ENCODE measurements around the gene CHSY3. TPM values are rescaled to one million over a fixed set of nuclear protein-coding genes. Genes with fewer than 3 reads are reported as not detected.

Gene CHSY3
- polyA plus RNA-seq, 3 donors, result 4.6 to 5.4 (median 5.3) TPM

DNA sequence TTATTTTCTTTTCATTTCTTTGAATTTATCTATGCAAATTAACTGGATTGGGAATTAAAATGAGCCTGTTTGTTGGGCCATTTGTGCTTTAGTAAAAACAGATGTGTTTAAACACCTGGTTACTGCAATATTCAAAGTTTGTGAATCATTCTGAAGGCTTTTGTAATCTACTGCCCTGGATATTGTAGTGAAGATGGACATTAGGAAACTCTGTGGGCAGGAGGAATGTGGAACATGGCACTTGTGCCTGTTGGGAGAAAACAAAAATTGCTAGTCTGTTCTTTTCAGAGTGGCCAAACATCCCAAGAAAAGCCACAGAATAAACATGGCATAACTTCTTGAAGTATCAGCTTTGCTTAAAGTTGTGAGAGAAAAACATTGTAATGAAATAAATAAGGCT lies 40.8 kb downstream of the CHSY3 start:
- DNase-seq (ENCODE audit: low read depth in 3 of 3, low spot score in 2 of 3), result no peak

DNA sequence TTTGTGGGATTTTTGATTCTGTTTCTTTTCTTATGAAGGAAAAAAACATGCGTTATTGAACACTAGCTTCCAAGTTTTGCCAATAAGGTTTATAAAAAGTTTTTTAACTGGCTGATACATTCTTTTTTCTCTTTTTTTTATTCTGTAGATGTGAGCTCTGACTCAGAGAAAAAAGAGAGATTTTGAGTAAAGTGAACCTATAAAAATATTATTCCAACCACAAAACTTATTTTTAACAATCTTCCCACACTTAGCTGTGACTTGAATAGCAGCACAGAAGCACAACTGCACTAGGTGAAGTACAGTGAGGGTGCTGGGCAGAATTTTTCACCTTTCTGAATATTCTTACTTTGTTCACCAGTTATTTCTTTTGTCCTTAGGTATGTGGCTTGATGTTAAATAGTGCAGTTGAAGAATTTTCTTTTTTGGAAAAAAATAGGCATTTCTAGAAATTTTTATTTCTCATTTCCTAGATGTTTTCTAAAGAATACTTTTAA lies 41.6 kb downstream of the CHSY3 start:
- no peak for DNase-seq (ENCODE audit: low read depth in 3 of 3, low spot score in 2 of 3)

DNA sequence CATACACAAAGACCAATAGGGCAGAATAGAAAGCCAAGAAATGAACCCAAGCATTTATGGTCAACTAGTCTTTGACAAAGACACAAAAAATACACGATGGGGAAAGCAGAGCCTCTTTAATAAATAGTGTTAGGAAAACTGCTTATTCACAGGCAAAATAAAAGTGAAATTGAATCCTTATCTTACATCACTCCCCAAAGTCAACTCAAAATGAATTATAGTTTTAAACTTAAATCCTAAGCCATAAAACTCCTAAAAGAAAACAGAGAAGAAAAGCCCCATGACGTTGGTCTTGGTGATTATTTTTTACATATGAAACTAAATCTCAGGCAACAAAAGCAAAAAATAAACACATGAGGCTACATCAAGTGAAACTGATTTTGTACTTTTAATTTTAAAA lies 46.8 kb downstream of the CHSY3 start:
- no peak for DNase-seq (ENCODE audit: low read depth in 3 of 3, low spot score in 2 of 3)

DNA sequence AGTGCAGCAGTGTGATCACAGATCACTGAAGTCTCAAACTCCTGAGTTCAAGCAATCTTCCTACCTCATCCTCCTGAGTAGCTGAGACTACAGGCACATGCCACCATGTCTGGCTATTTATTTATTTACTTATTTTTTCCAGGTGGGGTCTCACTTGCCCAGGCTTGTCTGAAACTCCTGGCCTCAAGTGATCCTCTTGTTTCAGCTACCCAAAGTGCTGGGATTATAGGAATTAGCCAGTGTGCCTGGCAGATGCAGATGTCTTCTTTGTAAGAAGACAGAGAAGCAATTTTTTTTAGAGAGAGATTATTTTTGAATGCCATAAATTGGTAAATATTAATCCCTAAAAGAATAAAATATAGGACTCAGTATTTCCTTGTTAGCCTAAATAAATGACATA lies 54.3 kb downstream of the CHSY3 start:
- DNase-seq (ENCODE audit: low read depth in 3 of 3, low spot score in 2 of 3), result no peak

DNA sequence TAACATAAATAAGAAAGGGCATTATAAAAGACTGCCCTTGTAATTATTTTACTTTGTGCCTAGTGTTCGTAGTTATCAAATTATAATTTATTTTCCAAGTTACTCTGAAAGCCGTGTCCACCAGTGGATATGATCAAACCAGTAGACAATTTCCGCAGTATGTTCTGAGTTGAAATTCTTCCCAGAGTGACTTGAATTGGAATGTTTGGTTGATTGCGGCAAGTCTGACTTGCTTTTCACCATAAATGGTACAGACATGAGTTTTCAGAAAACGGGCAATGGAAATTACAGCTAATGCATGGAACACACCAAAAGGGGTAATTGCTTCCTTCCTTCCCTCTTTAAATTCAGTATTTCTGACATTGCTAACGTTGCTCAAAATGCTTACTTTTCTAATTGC lies 56.6 kb downstream of the CHSY3 start:
- no peak for DNase-seq (ENCODE audit: low read depth in 3 of 3, low spot score in 2 of 3)

DNA sequence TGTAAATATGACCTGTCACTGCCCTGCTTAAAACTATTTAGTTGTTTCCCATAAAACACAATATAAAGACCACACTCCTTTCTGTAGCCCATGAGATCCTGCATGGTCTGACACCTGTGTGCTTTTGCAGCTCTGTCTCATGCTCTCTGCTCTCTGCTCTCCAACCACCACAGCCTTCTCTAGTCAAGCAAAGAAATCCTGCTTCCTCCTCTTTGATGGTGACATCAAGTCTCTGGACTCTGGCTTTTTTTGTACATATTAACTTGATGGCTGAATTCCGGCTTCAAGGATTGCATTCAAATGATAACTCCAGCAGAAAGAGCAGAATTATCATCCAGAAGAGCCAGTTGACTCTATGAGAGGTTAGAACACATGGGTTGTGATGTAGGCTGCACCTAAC lies 58.2 kb downstream of the CHSY3 start:
- no peak for DNase-seq (ENCODE audit: low read depth in 3 of 3, low spot score in 2 of 3)

DNA sequence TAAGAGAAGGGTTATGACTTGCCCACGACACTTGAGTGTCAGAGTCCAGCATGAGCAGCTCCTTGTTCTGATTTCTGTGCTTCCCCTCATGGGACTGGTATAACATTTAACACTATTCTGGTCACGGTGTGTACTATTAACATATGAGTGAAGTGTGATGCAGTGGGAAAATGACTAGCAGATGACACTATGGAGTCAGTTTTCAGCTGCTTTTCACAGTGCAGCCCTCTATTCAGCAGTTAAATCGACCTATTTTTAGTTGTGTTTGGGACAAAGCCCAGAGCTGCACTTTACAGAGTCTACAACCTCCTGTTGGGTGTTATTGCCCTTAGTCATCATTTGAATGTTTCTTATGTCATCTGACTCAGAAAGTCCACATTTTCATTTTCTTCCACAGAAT lies 59.1 kb downstream of the CHSY3 start:
- no peak for DNase-seq (ENCODE audit: low read depth in 3 of 3, low spot score in 2 of 3)

DNA sequence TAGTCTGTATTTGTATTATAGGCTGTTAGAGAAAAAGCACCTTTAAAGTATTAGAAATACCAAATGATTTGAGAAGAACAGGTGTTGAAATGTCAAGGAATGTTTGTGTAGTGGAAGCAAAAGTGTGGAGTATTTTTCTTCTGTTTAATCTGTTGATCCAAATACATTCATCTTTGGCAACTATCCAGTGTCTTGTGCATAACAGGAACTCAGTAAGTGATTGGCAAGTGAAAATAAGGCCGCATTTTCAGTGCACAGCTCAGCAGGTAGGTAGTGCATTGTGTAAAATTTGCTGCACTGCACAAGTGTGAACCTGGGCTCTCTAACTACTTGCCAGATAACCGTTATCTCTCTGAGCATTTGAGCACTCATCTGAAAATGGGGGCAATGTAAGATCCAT lies 61.8 kb downstream of the CHSY3 start:
- DNase-seq (ENCODE audit: low read depth in 3 of 3, low spot score in 2 of 3), result no peak

DNA sequence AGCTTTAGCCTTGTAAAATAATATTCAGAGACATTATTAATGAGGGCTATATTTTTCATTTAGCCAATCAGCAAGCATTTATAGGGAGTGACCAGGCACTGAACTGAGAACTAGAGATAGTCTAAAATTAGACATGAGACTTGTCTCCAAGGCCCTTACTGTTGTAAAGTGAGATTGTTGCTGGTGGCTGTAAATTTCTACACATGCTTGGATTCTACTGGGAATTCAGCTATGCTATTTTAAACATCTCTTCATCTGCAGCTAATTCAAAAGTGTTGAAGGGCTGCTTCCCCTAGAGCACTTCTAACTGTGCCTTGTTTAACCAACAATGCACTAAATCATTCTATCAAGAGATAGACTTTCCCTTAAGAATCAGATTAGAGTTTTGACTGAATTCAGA lies 67.4 kb downstream of the CHSY3 start:
- DNase-seq (ENCODE audit: low read depth in 3 of 3, low spot score in 2 of 3), result no peak

DNA sequence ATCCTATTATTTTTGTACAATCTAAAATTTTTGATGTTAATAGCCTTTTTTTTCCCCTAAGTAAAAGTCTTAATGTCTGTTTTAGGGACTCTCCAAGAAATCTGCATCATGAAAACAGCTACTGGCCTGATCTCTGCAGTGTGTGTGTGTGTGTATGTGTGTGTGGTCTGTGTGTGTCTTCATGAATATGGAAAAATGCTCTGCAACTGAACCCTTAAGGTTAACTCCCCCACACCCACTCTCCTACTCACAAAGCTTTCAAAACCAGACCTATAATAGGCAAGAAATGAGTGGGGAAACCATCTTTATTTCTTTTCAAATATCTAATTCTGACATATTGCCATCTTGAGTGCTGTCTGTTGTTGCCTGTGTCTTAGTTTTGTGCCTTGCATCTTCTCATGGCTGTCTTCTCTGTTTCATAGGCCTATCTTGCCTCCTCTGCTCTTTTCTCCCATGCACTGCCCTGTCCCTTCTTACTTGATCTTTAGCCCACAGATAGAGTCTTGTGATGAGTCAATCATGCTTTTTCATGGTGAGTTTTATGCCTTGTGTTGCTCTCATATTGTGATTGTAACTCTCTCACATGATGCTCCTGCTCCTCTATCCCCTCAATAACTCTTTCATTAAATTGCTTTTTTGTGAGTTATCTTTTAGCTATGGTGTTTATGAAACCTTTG lies 68.3 kb downstream of the CHSY3 start:
- no peak for DNase-seq (ENCODE audit: low read depth in 3 of 3, low spot score in 2 of 3)

DNA sequence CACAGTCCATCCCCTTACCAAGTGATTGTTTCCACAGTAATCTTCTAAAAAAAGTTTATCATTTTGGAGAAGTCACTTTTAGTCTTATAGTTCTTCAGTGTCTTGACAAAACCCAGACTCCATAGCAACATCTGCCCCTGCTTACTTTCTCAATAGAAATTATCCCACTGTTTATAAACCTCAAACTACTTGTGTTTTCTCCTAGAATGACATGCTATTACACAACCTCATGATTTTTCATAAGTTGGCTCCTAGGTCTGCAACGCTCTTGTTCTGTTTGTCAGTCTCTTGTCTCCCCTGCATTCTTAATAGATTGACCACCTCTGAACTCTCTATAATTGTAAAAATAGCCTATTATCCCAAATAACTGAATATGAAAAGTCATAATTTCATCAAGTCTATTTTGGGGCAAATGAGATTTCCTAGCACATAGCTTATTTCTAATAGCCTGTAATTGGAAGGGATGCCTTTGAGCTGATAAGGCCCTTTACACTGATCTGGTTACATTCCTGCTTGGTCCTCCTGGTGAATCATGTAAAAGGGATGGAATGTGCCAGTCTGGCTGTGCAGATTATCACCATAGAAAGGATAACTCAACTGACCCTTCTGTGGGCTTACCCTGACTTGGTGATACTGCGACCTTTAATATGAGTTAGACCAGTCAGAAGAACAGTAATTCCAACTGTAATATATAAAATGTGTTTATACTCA lies 69.6 kb downstream of the CHSY3 start:
- no peak for DNase-seq (ENCODE audit: low read depth in 3 of 3, low spot score in 2 of 3)

DNA sequence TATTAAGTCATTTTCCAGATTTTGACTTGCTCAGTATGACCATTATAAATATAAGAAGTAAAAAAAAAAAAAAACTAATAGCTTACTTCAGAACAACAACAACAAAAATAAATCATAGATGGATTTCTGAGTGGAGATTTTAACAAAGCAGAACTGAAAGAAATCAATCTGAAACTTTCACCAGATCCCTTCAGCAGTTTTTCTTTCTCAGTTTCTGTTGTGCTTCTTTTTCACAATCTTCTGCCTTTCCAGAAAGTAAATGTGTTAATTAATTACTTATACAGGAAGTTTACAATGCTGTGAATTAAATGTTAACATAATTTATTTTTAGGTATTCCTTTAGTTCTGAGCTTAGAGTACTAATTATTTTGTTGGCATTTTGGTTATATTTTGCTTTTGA lies 73.5 kb downstream of the CHSY3 start:
- no peak for DNase-seq (ENCODE audit: low read depth in 3 of 3, low spot score in 2 of 3)

DNA sequence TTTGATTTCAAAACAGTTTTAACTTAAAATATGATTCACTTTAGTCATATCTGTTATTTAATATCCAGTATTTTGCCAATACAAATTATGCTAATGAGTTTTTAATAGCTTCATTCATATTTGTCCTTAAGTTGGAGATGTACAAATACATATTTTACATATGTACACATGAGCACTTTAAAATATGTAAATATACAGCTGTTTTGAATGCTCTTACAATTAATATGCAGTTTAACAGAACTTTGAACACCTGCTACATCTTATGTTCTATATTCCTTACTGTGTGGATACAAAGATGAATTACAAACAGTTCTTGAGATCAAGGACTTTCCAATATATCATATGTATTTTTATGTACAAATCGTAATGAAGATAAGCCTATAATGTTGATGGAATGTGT lies 74.0 kb downstream of the CHSY3 start:
- no peak for DNase-seq (ENCODE audit: low read depth in 3 of 3, low spot score in 2 of 3)

DNA sequence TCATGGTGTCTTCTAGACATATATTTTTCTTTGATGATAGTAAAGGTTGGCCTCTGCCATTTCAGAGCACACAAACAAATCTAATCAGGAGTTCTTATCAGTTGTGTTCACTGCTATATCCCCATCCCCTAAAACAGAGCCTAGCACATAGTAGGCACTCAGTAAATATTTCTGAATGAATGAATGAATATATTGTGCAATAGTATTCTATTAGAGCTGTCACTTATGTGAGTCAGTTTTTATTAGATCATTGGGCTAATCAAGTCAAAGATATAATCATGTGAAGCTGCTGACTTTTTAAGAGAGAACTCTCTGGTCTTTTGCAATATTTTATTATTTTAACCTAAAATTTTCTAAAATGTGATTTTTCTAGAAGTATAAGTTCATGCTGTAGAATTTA lies 84.2 kb downstream of the CHSY3 start:
- DNase-seq (ENCODE audit: low read depth in 3 of 3, low spot score in 2 of 3), result no peak

DNA sequence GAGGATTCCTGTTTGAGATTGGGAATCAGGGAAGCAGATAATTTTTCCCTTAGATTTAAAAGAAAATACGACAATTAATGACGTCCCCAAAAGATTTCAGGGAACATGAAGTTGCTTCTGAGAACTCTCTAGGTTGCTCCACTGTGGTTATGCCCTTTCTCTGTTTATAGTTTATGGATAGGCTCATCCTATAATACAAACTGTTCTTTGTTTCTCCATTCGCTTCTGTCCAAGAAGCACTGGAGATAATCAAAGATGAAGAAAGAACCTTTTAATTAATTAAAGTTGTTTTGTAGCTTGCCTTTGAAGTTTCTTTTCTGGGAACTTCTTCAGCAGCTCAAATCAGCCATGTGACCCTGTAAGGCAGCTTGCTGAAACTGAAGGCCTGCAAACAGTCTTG lies 87.5 kb downstream of the CHSY3 start:
- DNase-seq (ENCODE audit: low read depth in 3 of 3, low spot score in 2 of 3), result no peak

DNA sequence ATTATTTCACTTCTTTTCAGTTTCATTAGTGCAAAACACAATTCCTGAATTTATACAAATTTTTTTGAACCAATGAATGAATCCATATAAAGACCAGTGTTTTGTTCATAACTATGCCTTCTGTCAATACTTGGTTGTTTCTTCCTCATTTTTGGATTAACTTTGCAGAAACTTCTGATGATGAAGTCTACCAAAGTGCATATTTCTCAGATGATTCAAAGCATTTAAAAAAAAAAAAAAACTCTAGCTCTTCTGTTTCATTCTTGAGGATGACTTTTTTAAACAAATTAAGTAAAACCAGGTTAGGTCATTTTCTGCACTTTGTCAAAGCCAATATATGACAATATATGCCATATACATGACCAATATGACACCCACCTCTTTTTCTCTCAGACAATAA lies 92.6 kb downstream of the CHSY3 start:
- no peak for DNase-seq (ENCODE audit: low read depth in 3 of 3, low spot score in 2 of 3)

DNA sequence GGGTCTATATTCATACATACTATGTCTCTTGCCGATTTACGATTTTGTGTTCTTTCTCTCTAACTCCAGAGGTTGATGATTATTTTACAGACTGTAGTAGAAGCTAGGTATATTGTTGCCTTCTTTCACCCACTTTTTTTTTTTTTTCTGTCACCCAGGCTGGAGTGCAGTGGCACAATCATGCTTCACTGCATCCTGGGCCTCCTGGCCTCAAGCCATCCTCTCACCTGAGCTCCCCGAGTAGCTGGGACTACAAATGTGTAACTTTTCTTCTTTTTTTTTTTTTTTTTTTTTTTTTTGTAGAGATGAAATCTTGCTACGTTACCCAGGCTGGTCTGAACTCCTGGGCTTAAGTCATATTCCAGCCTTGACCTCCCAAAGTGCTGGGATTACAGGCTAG lies 96.2 kb downstream of the CHSY3 start:
- peak in 1 of 3 donors; percentile 4 for DNase-seq (ENCODE audit: low read depth in 3 of 3, low spot score in 2 of 3)

DNA sequence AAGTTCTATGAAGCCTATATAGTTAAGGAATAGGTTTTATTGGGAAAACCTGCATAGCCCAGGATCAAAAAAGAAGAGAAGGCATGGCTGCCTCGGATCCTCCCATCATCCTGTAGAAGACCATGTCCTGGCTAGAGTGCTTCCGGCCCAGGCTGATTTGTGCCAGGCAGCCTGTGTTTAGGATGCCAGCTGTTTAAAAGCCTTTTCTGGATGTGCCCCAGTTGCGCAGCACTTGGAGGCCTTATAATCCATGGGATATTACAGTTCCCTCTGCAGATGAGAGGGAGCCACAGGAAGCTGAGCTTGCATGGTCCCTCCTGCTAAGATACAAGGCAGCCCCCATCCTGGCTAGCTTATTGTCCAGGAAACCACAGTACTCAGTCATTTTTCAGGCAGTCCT lies 97.9 kb downstream of the CHSY3 start:
- no peak for DNase-seq (ENCODE audit: low read depth in 3 of 3, low spot score in 2 of 3)

DNA sequence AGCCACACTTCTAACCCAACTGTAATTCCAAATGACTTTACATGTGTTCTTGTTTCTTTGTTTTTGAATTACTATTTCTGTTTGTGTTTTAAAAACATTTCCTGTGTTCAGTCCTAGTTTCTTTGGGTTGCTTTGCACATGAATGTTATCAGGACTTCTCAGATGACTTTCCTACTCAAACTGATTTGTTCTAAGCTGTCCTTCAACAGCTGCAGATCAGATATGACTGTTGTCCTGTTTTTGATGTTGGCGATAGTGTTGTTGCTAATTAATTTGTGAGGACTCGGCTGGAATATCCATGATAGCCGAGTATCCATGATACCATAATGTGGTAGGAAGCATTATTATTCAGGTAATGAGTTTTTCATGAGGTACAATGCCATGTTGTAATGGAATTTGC lies 98.6 kb downstream of the CHSY3 start:
- no peak for DNase-seq (ENCODE audit: low read depth in 3 of 3, low spot score in 2 of 3)

DNA sequence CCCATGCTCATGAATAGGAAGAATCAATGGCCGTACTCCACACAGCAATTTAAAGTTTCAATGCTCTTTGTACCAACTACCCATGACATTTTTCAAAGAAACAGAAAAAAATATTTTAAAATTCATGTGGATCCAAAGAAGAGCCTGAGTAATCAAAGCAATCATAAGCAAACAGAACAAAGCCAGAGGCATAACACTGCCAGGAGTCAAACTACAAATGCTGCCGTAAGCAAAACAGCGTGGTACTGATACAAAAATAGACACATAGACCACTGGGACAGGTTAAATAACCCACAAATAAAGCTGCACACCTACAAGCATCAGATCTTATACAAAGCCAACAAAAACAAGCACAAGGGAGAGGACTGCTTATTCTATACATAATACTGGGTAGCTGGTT lies 107.7 kb downstream of the CHSY3 start:
- DNase-seq (ENCODE audit: low read depth in 3 of 3, low spot score in 2 of 3), result no peak

DNA sequence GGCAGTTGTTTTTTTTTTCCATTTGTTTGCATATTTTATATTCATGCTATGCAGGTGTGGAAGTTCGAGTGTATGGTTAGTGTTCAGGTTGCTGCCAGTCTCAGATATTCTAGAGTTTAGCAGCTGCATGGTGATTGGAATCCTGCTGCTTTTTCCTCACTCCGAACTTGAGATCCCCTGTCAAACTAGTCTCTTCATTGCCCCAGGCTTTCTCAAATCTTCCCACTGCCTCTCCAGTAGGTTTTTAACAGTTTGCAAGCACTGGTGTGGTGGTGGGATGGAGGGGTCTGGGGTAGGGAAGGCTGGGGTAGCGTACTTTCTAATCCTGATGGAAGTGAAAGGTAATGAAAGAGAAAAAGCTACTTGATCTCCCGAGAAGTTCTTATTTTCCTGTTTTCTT lies 112.9 kb downstream of the CHSY3 start:
- DNase-seq (ENCODE audit: low read depth in 3 of 3, low spot score in 2 of 3), result no peak

DNA sequence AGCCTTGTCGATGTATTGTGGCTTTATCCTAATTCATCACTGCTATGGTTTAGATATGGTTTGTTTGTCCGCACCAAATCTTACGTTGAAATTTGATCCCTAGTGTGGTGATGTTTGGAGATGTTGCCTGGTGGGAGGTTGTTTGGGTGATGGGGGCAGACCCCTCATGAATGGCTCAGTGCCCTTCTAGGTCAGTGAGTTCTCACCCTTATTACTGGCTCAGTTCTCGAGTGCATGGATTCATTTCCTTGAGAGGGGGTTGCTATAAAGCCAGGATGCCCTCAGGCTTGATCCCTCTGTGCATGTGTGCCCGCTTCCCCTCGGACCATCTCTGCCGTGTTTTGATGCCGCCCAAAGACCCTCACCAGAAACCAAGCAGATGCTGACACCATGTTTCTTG lies 114.4 kb downstream of the CHSY3 start:
- no peak for DNase-seq (ENCODE audit: low read depth in 3 of 3, low spot score in 2 of 3)

DNA sequence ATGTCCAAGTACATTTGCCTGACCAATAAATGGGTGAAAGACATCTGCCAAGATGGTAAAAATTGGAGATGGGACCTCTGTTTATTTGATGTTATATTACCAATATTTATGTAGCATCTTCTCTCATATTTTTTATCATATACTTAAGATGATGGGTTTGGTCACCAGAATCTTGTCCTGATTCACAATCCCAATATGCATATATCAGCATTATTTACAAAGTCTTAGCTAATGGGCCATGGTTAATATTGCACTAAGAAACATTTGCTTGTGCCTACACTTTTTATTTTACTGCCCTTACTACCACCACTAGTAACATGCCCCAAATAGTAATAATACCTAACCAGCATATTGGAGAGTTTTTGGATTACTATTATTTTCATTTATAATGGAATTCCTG lies 116.7 kb downstream of the CHSY3 start:
- no peak for DNase-seq (ENCODE audit: low read depth in 3 of 3, low spot score in 2 of 3)
